Activated CD4-positive, alpha-beta memory T cell treated with anti-CD3 and anti-CD28 coated beads, Interleukin-2, amount 10 ng/mL, durations not matched to agents 7 days and 5 days (primary cell): ENCODE data around the gene LIN28A. TPM values are rescaled to one million over a fixed set of nuclear protein-coding genes. Genes with fewer than 3 reads are reported as not detected.
"Not testable (repeated sequence)": the region's sequence is repeated elsewhere in the genome, so short reads cannot be mapped to it uniquely, and the experiment has no call there.

Source experiments
- CTCF ChIA-PET: fragments of 350-600 bp; sonication (Branson Sonifier 250); formaldehyde crosslinking; loops from one replicate; lab custom pipeline; 2021; ENCODE audit warnings: antibody characterized with exemption, inconsistent platforms; lab: Charles Lee
- POLR2A ChIA-PET: fragments of 350-600 bp; sonication (Branson Sonifier 250); formaldehyde crosslinking; loops from one replicate; lab custom pipeline; 2021; ENCODE audit warnings: antibody characterized with exemption; lab: Charles Lee
- DNase-seq: peaks from one replicate; pipeline ENCODE4 v3.0.0-alpha.2; 2020
- H3K27ac Mint-ChIP-seq: one replicate; pipeline ENCODE4 v1.8.0; 2021; ENCODE audit warnings: mild to moderate bottlenecking, mixed read lengths
- H3K27me3 Mint-ChIP-seq: one replicate; pipeline ENCODE4 v1.8.0; 2021; ENCODE audit warnings: mixed read lengths
- H3K36me3 Mint-ChIP-seq: one replicate; pipeline ENCODE4 v1.8.0; 2021; ENCODE audit warnings: low read depth, mixed read lengths
- H3K4me1 Mint-ChIP-seq: one replicate; pipeline ENCODE4 v1.8.0; 2021; ENCODE audit warnings: mixed read lengths
- H3K4me3 Mint-ChIP-seq: one replicate; pipeline ENCODE4 v1.8.0; 2021; ENCODE audit warnings: mild to moderate bottlenecking, mixed read lengths
- H3K9me3 Mint-ChIP-seq: one replicate; pipeline ENCODE4 v1.8.0; 2021; ENCODE audit warnings: mixed read lengths
- total RNA-seq, 2 experiments: library from RNA; stranded (reverse); gene quantifications; one replicate each; pipeline ENCODE4 v1.2.3, GENCODE V29; 2021

LIN28A gene
- total RNA-seq, 2 experiments from 2014 or later: not detected

- H3K4me1 Mint-ChIP-seq: peaks cover 77% of the 10 kb centered on the region
- peaks cover 17% of the 10 kb centered on the region for H3K36me3 Mint-ChIP-seq
- DNase-seq, H3K4me3 Mint-ChIP-seq, H3K27me3 Mint-ChIP-seq: not testable (repeated sequence)
- POLR2A ChIA-PET: interaction anchor here (1.0 to 3.2 kb wide), 6 partner anchors 8 to 171 kb away, joined by 3 to 15 read pairs (median 6); no protein-coding TSS in a partner anchor
- CTCF ChIA-PET: interaction anchor here (1.2 to 4.7 kb wide), 6 partner anchors 9 to 65 kb away, joined by 3 to 56 read pairs (median 12); no protein-coding TSS in a partner anchor
- H3K9me3 Mint-ChIP-seq: peaks cover 11% of the 10 kb centered on the region
- peak within 1 kb of the TSS; percentile 84 for H3K27ac Mint-ChIP-seq
Observed at GRCh38 chr1:26372611-26373010, 38.0 kb upstream of the LIN28A start, which contains the start of gene ZNF683. Gene ZNF683, minus strand, starts transcription at chr1:26372750. Its CDS starts 4,179 bp downstream, at chr1:26368571.

GRCh38 chr1:26373281-26373680 is 37.3 kb upstream of the LIN28A start:
- H3K27ac Mint-ChIP-seq: peak overlapping the region; percentile 84
- POLR2A ChIA-PET: interaction anchor here (1.0 to 3.2 kb wide), 11 partner anchors 9 to 172 kb away, joined by 3 to 15 read pairs (median 4); no protein-coding TSS in a partner anchor
- no peaks in the 10 kb centered on the region for H3K27me3 Mint-ChIP-seq
- H3K9me3 Mint-ChIP-seq: peaks cover 11% of the 10 kb centered on the region
- H3K4me1 Mint-ChIP-seq: peaks cover 83% of the 10 kb centered on the region
- peaks cover 17% of the 10 kb centered on the region for H3K36me3 Mint-ChIP-seq
- no peak overlapping the region for H3K4me3 Mint-ChIP-seq
- CTCF ChIA-PET: interaction anchor here (0.7 to 4.7 kb wide), 10 partner anchors 10 to 88 kb away, joined by 3 to 56 read pairs (median 8); no protein-coding TSS in a partner anchor
- peak; percentile 67 for DNase-seq

DNA sequence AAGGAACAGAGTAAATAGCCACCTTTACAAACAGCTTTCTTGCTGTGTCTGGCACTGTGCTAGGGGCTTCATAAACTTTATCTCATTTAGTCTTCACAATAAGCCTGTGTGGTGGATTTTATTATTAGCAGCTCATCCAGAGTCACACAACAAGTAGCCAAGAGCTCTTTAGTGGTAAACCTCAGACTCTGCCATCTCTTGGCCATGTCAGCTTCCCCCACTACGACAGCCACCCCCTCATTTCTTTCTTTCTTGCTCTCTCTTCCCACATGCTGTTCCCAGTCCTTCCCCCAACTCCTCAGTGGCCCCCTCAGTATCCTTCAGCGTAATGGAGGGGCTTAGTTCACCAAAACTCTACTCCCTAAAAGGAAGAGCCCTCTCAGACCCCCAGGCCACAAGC is 36.8 kb upstream of the LIN28A start:
- Mint-ChIP-seq H3K4me3 (no peak overlapping the region), H3K9me3 (peaks cover 11% of the 10 kb centered on the region), H3K27ac (peak overlapping the region; percentile 84), H3K27me3 (no peaks in the 10 kb centered on the region), H3K36me3 (peaks cover 20% of the 10 kb centered on the region), H3K4me1 (peaks cover 86% of the 10 kb centered on the region)
- no peak for DNase-seq
- CTCF ChIA-PET: interaction anchor here (0.7 to 4.7 kb wide), 10 partner anchors 10 to 89 kb away, joined by 3 to 56 read pairs (median 8); no protein-coding TSS in a partner anchor
- POLR2A ChIA-PET: interaction anchor here (0.8 to 3.2 kb wide), 13 partner anchors 8 to 172 kb away, joined by 3 to 15 read pairs (median 4); no protein-coding TSS in a partner anchor

- Mint-ChIP-seq H3K27ac (peak overlapping the region; percentile 84), H3K36me3 (peaks cover 21% of the 10 kb centered on the region), H3K9me3 (peaks cover 11% of the 10 kb centered on the region), H3K4me1 (peaks cover 92% of the 10 kb centered on the region)
- DNase-seq: peak; percentile 36
- ChIA-PET CTCF (interaction anchor here (0.7 to 4.7 kb wide), 12 partner anchors 11 to 139 kb away, joined by 3 to 56 read pairs (median 4); no protein-coding TSS in a partner anchor), POLR2A (interaction anchor here (0.6 to 3.2 kb wide), 15 partner anchors 8 to 106 kb away, joined by 3 to 15 read pairs (median 4); no protein-coding TSS in a partner anchor)
- not testable (repeated sequence) for H3K4me3 Mint-ChIP-seq, H3K27me3 Mint-ChIP-seq
Observed at GRCh38 chr1:26374361-26374760, 36.3 kb upstream of the LIN28A start.

DNA sequence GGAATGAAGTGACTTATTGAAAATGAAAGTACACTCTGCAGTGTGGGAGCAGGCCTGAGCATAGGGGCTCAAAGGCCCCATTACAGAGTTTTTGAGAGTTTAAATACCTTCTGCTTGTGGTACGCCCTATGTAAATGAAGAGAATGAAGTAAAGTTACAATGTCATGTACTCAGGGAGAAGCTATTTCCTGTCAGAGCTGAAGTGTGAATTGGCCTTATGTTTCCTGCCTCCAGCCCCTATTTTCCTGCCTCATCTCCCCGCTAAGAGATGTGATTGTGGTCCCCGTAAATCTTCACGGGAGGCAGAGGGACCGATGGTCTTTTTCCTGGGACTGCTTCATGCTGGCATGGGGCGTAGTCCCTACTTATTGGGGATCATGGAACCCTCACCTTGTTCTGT is 35.5 kb upstream of the LIN28A start:
- no peak for DNase-seq
- Mint-ChIP-seq H3K27ac (peak overlapping the region; percentile 84), H3K4me1 (peaks cover 93% of the 10 kb centered on the region), H3K4me3 (peak overlapping the region; percentile 6), H3K9me3 (peaks cover 11% of the 10 kb centered on the region), H3K27me3 (no peaks in the 10 kb centered on the region), H3K36me3 (peaks cover 21% of the 10 kb centered on the region)
- ChIA-PET POLR2A (interaction anchor here (0.6 to 3.2 kb wide), 14 partner anchors 11 to 107 kb away, joined by 3 to 15 read pairs (median 4); partner anchors contain the start of gene CD52), CTCF (interaction anchor here (0.7 to 4.7 kb wide), 11 partner anchors 11 to 140 kb away, joined by 3 to 56 read pairs (median 4); no protein-coding TSS in a partner anchor)

GRCh38 chr1:26376050-26376449 is 34.6 kb upstream of the LIN28A start:
- Mint-ChIP-seq H3K4me3 (no peak overlapping the region), H3K4me1 (peaks cover 89% of the 10 kb centered on the region)
- POLR2A ChIA-PET: interaction anchor here (0.9 to 1.4 kb wide), 3 partner anchors 14 to 88 kb away, joined by 3 to 12 read pairs (median 3); no protein-coding TSS in a partner anchor

GRCh38 chr1:26378088-26378878 is 32.3 kb upstream of the LIN28A start:
- peak overlapping the region; percentile 91 for H3K27ac Mint-ChIP-seq
- no peaks in the 10 kb centered on the region for H3K27me3 Mint-ChIP-seq
- H3K4me3 Mint-ChIP-seq: peak overlapping the region; percentile 52
- DNase-seq: peak; percentile 89
- ChIA-PET POLR2A (interaction anchor here (0.7 to 2.7 kb wide), 28 partner anchors 8 to 269 kb away, joined by 3 to 32 read pairs (median 6); partner anchors contain the start of genes CD52, CEP85, CRYBG2 and DHDDS), CTCF (interaction anchor here (0.8 to 2.7 kb wide), 20 partner anchors 11 to 208 kb away, joined by 3 to 28 read pairs (median 4); partner anchors contain the start of genes CEP85, DHDDS and ZNF593)
- peaks cover 7% of the 10 kb centered on the region for H3K36me3 Mint-ChIP-seq
- peaks cover 75% of the 10 kb centered on the region for H3K4me1 Mint-ChIP-seq
- H3K9me3 Mint-ChIP-seq: peaks cover 5% of the 10 kb centered on the region

More at GRCh38 chr1:26376050-26376449, 34.6 kb upstream of the LIN28A start:
- Mint-ChIP-seq H3K27ac (peak overlapping the region; percentile 84), H3K27me3 (no peaks in the 10 kb centered on the region), H3K36me3 (peaks cover 12% of the 10 kb centered on the region), H3K9me3 (peaks cover 6% of the 10 kb centered on the region)
- no peak for DNase-seq
- CTCF ChIA-PET: interaction anchor here (1.0 to 4.7 kb wide), 4 partner anchors 13 to 41 kb away, joined by 3 to 56 read pairs (median 5); no protein-coding TSS in a partner anchor

DNA sequence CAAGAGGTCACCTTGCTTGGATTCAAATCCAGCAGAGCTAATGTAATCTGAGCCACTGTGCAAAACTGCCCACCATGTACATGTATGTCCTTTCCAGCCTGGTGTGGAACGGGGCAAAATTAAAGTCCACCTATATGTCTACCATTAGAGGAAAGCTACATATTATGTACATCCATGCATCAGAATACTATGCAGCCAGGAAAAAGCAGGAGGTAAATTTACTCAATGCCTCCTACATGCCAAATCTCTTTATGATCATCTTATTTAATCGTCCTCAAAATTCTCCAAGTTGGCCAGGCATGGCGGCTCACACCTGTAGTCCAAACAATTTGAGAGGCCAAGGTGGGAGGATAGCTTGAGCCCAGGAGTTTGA is 31.8 kb upstream of the LIN28A start:
- ChIA-PET POLR2A (interaction anchor here (1.0 to 2.7 kb wide), 21 partner anchors 9 to 269 kb away, joined by 3 to 32 read pairs (median 10); partner anchors contain the start of genes CD52, CEP85, DHDDS and SH3BGRL3), CTCF (interaction anchor here (0.8 to 2.7 kb wide), 12 partner anchors 12 to 101 kb away, joined by 3 to 28 read pairs (median 10); partner anchors contain the start of gene DHDDS)
- peaks cover 5% of the 10 kb centered on the region for H3K9me3 Mint-ChIP-seq
- peaks cover 7% of the 10 kb centered on the region for H3K36me3 Mint-ChIP-seq
- H3K27me3 Mint-ChIP-seq: no peaks in the 10 kb centered on the region
- H3K27ac Mint-ChIP-seq: peak overlapping the region; percentile 91
- H3K4me1 Mint-ChIP-seq: peaks cover 69% of the 10 kb centered on the region
- no peak overlapping the region for H3K4me3 Mint-ChIP-seq
- DNase-seq: no peak

DNA sequence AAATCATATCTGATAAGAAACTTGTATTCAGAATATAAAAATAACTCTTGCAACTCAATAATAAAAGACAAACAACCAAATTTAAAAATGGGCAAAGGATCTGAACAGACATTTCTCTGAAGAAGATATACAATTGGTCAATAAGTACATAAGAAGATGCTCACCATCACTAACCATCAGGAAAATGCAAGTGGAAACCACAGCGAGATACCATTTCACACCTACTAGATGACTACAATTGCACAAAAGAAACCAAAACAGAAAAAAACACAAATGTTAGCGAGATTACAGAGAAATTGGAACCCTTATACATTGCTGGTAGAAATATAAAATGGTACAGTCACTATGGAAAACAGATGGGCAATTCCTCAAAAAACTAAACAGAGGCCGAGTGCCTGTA is 26.5 kb upstream of the LIN28A start:
- Mint-ChIP-seq H3K36me3 (no peaks in the 10 kb centered on the region), H3K27ac (peak overlapping the region; percentile 53), H3K27me3 (no peaks in the 10 kb centered on the region), H3K4me1 (peaks cover 57% of the 10 kb centered on the region), H3K9me3 (no peaks in the 10 kb centered on the region), H3K4me3 (peak overlapping the region; percentile 5)
- DNase-seq: no peak
- CTCF ChIA-PET: interaction anchor here (1.0 kb wide), 1 partner anchor 20 kb away, joined by 3 read pairs; no protein-coding TSS in a partner anchor
- POLR2A ChIA-PET: no interaction called here

DNA sequence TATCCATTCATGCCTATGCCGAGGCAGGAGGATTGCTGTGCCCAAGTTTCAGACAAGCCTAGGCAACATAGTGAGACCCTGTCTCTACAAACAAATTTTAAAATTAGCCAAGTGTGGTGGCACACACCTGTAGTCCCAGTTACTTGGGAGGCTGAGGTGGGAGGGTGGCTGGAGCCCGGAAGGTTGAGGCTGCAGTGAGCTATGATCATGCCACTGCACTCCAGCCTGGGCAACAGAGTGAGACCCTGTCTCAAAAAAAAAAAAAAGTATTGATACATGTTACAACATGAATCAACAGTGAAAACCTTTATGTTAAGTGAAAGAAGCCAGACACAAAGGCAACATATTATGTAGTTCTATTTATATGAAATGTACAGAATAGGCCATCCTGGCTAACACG is 25.6 kb upstream of the LIN28A start:
- H3K36me3 Mint-ChIP-seq, H3K27me3 Mint-ChIP-seq, H3K9me3 Mint-ChIP-seq, POLR2A ChIA-PET, H3K4me3 Mint-ChIP-seq, H3K27ac Mint-ChIP-seq, DNase-seq: not testable (repeated sequence)
- peaks cover 60% of the 10 kb centered on the region for H3K4me1 Mint-ChIP-seq
- CTCF ChIA-PET: interaction anchor here (0.6 to 1.8 kb wide), 3 partner anchors 60 to 109 kb away, joined by 3 to 7 read pairs (median 5); no protein-coding TSS in a partner anchor

GRCh38 chr1:26387447-26387846 is 23.2 kb upstream of the LIN28A start:
- CTCF ChIA-PET: interaction anchor here (0.7 to 0.9 kb wide), 2 partner anchors 25 to 153 kb away, joined by 3 to 4 read pairs; partner anchors contain the start of gene CEP85
- Mint-ChIP-seq H3K9me3 (no peaks in the 10 kb centered on the region), H3K27me3 (peaks cover 2% of the 10 kb centered on the region), H3K27ac (no peak overlapping the region), H3K4me3 (no peak overlapping the region), H3K36me3 (no peaks in the 10 kb centered on the region), H3K4me1 (peaks cover 66% of the 10 kb centered on the region)
- DNase-seq: no peak
- POLR2A ChIA-PET: interaction anchor here (3.5 kb wide), 1 partner anchor 10 kb away, joined by 18 read pairs; no protein-coding TSS in a partner anchor
